NT2/D1 (cell line): ENCODE measurements around the gene DMGDH.

ENCODE experiments used
- DNase-seq: peaks from one replicate; pipeline ENCODE4 v3.0.0-alpha.2; 2011; ENCODE audit warnings: low read depth, low spot score
- H3K27me3 ChIP-seq: 2 replicates; pipeline ENCODE4 v1.6.0; 2011; ENCODE audit warnings: mild to moderate bottlenecking; ENCODE audit not compliant: insufficient read length, insufficient read depth
- H3K36me3 ChIP-seq: 2 replicates; pipeline ENCODE4 v1.6.1; 2011; ENCODE audit warnings: mild to moderate bottlenecking, low read length, mixed read lengths; ENCODE audit not compliant: insufficient read depth, insufficient read length
- H3K4me1 ChIP-seq: 2 replicates; pipeline ENCODE4 v1.5.1; 2011; ENCODE audit not compliant: insufficient read depth, insufficient read length
- H3K4me3 ChIP-seq: 2 replicates; pipeline ENCODE4 v1.5.1; 2011; ENCODE audit warnings: low read depth; ENCODE audit not compliant: insufficient read length
- H3K9ac ChIP-seq: 2 replicates; pipeline ENCODE4 v1.6.0; 2011; ENCODE audit warnings: low read depth; ENCODE audit not compliant: insufficient read length
- H3K9me3 ChIP-seq: 2 replicates; pipeline ENCODE4 v1.5.1; 2011; ENCODE audit warnings: mild to moderate bottlenecking, low read length; ENCODE audit not compliant: insufficient read depth
- SUZ12 ChIP-seq: IDR thresholded peaks from 2 replicates; pipeline ENCODE4 v1.6.1; 2011; ENCODE audit not compliant: insufficient read length, insufficient read depth; ENCODE audit errors: extremely low read depth
- YY1 ChIP-seq: IDR thresholded peaks from 2 replicates; pipeline ENCODE4 v1.6.1; 2011; ENCODE audit not compliant: insufficient read length, insufficient read depth
- ZNF274 ChIP-seq: IDR thresholded peaks from 2 replicates; pipeline ENCODE4 v1.6.1; 2011; ENCODE audit warnings: mild to moderate bottlenecking, low read depth, low read length

The DMGDH gene

DNA sequence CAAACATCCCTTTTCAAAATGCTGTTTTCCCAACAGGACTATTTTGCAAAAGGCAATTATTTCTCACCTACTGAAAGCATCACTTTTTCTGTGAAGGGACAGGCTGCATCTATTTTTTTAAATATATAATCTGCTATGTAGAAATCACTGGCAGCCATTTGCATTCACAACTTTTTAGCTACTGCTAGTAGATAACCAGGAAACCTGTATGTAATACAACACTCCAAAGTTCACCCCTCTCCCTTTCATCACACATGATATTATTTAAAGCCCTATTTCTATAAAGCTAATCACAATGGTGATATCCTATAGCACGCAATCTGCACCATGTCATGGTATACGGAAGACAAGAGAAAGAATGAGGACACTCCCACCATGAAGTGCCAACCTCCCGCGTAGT lies 9.8 kb downstream of the DMGDH start:
- Histone ChIP-seq H3K9me3 (no peaks in the 10 kb centered on the region), H3K4me3 (no peak overlapping the region), H3K27me3 (no peaks in the 10 kb centered on the region), H3K4me1 (no peaks in the 10 kb centered on the region), H3K9ac (no peak overlapping the region), H3K36me3 (no peaks in the 10 kb centered on the region)
- TF ChIP-seq SUZ12 (no peak), YY1 (no peak), ZNF274 (no peak)
- DNase-seq: no peak

DNA sequence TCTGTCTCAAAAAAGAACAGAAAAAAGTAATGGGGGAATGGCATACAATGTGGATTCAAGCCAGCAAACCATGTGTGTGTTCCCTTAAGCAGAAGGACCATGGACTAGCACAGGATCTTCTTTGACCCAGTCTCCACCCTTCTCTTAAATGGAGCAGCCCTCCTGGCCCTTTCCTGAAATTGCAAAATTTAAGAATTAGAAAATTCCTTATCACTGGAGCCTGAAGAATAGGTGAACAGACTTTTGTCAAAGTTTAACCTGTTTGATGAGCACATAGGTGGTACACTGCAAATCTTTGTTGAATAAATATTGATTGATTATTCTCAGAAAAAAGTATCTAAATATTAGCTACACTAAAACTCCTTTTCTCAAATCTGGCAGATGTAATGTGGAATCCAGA lies 12.6 kb downstream of the DMGDH start:
- no peaks in the 10 kb centered on the region for H3K36me3 ChIP-seq
- DNase-seq: no peak
- TF ChIP-seq SUZ12 (no peak), ZNF274 (no peak), YY1 (no peak)
- no peaks in the 10 kb centered on the region for H3K27me3 ChIP-seq
- no peak overlapping the region for H3K4me3 ChIP-seq
- H3K4me1 ChIP-seq: no peaks in the 10 kb centered on the region
- no peak overlapping the region for H3K9ac ChIP-seq
- H3K9me3 ChIP-seq: peaks cover 6% of the 10 kb centered on the region; the same call in 1 of the 2 replicates

DNA sequence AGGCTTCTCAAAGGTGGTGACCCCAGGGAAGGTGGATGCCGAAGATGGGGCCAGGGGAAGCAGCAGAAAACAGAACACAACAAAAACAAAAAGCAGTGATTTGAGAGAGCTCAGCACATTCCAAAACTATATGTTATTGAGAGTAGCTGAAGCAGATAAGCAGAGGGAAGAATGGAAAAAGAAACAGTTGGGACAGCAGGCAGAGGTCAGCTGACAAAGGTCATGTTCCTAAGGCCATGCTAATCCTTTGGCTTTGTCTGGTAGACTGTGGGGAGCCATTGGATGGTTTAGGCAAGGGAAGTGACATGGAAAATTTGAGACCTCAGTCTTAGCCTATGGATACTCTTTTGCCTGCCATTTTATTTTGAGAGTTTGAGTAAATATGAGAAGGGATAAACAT lies 14.5 kb downstream of the DMGDH start:
- Histone ChIP-seq H3K9ac (no peak overlapping the region), H3K4me3 (no peak overlapping the region), H3K4me1 (no peaks in the 10 kb centered on the region), H3K9me3 (peaks cover 9% of the 10 kb centered on the region; the same call in 1 of the 2 replicates), H3K27me3 (no peaks in the 10 kb centered on the region), H3K36me3 (no peaks in the 10 kb centered on the region)
- TF ChIP-seq SUZ12 (no peak), ZNF274 (no peak), YY1 (no peak)
- no peak for DNase-seq

DNA sequence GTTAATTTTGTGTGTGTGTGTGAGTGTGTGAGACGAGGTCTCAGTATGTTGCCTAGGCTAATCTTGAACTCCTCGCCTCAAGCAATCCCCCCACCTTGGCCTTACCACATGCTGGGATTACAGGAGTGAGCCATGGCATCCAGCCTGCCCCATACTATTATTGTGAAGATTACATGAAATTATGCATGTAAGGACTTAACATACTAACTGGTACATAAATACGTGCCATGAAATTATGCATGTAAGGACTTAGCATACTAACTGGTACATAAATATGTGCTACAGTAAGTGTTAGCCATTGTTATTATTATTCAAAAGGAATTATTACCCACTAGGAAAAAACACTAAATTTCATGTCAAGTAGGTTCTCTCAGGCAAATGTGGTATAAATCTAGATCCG lies 16.2 kb downstream of the DMGDH start:
- Histone ChIP-seq H3K9ac (no peak overlapping the region), H3K36me3 (no peaks in the 10 kb centered on the region), H3K4me3 (no peak overlapping the region), H3K9me3 (peaks cover 9% of the 10 kb centered on the region; the same call in 1 of the 2 replicates), H3K27me3 (no peaks in the 10 kb centered on the region), H3K4me1 (no peaks in the 10 kb centered on the region)
- no peak for DNase-seq
- TF ChIP-seq YY1 (no peak), SUZ12 (no peak), ZNF274 (no peak)

DNA sequence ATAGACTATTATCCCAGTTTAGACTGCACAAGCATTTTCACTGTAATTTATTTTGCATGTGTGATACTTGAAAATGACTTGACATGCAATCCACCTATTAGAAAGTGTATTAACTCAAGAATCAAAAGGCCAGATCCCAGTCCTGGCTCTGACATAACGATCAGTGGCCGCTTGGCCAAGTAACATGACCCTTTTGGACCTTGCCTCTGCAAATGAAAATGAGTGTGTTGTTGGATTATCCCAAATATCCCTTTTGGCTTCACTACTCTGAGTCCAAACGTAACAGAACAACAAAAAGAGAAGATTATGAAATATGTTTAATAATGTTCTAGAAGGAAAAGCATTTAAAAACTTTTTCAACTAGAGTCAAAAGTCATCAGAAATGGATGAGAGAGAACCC lies 19.0 kb downstream of the DMGDH start:
- H3K36me3 ChIP-seq: no peaks in the 10 kb centered on the region
- no peaks in the 10 kb centered on the region for H3K27me3 ChIP-seq
- H3K4me3 ChIP-seq: no peak overlapping the region
- peaks cover 9% of the 10 kb centered on the region; the same call in 1 of the 2 replicates for H3K9me3 ChIP-seq
- TF ChIP-seq ZNF274 (no peak), SUZ12 (no peak), YY1 (no peak)
- no peaks in the 10 kb centered on the region for H3K4me1 ChIP-seq
- no peak overlapping the region for H3K9ac ChIP-seq
- DNase-seq: no peak

DNA sequence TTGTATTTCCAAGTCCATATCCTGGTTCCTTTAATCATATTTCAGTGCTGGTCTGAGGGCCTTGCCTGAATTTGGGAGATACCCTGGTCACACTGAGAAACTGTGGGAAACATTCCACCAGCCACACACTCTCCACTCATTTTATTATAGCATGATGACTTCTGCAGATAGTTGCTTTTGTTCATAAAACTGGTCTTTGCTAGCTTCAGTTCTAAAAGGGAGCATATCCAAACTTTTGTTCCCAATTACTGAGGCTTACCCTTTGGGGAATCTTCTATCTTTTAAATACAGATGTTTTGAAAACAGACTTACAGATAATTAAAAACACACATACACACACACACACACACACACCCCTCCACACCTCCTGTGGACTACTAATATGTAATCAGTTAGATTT lies 21.0 kb downstream of the DMGDH start:
- Histone ChIP-seq H3K9ac (no peak overlapping the region), H3K9me3 (peaks cover 10% of the 10 kb centered on the region; the same call in 1 of the 2 replicates), H3K36me3 (no peaks in the 10 kb centered on the region), H3K4me1 (no peaks in the 10 kb centered on the region), H3K4me3 (no peak overlapping the region), H3K27me3 (no peaks in the 10 kb centered on the region)
- TF ChIP-seq ZNF274: no peak
- TF ChIP-seq YY1: no peak
- TF ChIP-seq SUZ12: no peak
- DNase-seq: no peak

DNA sequence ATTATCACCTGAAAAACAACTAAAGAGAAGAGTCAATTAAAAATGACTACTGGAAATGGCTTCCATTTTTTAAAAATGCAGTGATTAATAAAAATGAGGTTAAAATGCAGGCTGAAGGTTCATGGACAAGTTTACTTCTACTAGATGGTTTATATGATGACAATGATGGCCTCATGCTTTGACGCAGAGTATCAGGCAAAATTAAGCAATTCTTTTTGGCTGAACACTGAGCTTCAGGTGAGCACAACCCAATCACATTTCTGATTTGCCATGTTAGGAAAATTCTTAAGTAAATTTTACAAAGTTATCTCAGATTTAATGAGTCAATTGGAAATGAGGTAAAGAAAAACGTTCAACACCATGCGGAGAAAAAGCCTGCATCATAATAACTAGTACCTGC lies 22.3 kb downstream of the DMGDH start:
- no peak overlapping the region for H3K4me3 ChIP-seq
- no peak for DNase-seq
- H3K27me3 ChIP-seq: no peaks in the 10 kb centered on the region
- H3K9me3 ChIP-seq: peaks cover 15% of the 10 kb centered on the region; the same call in 1 of the 2 replicates
- no peaks in the 10 kb centered on the region for H3K4me1 ChIP-seq
- H3K36me3 ChIP-seq: no peaks in the 10 kb centered on the region
- H3K9ac ChIP-seq: no peak overlapping the region
- TF ChIP-seq SUZ12 (no peak), ZNF274 (no peak), YY1 (no peak)

DNA sequence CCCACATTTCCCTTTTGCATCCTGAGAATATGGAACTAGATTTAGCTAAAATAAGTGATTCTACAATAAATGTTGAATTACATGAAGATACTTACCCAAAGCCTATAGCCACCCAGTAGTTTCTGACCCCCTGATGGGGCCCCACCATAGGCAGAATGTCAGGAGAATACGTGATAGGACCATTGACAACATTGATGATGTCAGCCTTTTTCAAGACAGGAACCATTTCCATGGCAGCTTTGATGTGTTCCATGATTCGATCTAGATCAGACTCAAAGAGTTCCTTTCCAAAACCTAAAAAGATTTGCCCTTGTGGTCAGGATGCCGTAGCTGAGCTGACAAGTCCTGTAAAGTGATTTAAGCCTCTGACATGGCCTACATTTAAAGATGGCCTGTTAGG lies 27.3 kb downstream of the DMGDH start:
- TF ChIP-seq ZNF274: no peak
- no peak for TF ChIP-seq SUZ12
- no peak for TF ChIP-seq YY1

More for the DNA sequence above, 27.3 kb downstream of the DMGDH start:
- H3K4me3 ChIP-seq: no peak overlapping the region
- no peaks in the 10 kb centered on the region for H3K4me1 ChIP-seq
- H3K9ac ChIP-seq: no peak overlapping the region
- H3K9me3 ChIP-seq: peaks cover 8% of the 10 kb centered on the region; the same call in 1 of the 2 replicates
- no peaks in the 10 kb centered on the region for H3K36me3 ChIP-seq
- no peaks in the 10 kb centered on the region for H3K27me3 ChIP-seq
- DNase-seq: no peak
